Activated effector memory CD4-positive, alpha-beta T cell treated with Interleukin-2 at 50 U/mL for 16 hours (primary cell): ENCODE measurements around the gene PRRG2.
"Not testable (repeated sequence)": the region's sequence is repeated elsewhere in the genome, so short reads cannot be mapped to it uniquely, and the experiment has no call there.

Experiments used
- DNase-seq: peaks from one replicate; pipeline ENCODE4 v3.0.0-alpha.2; 2020

PRRG2 gene

GRCh38 chr19:49614096-49614833 is 33.1 kb downstream of the PRRG2 start:
- DNase-seq = no peak

GRCh38 chr19:49615861-49616260 is 34.7 kb downstream of the PRRG2 start:
- no peak for DNase-seq

- DNase-seq = no peak
Measured at GRCh38 chr19:49616532-49616931, 35.4 kb downstream of the PRRG2 start.

- DNase-seq = no peak
Measured at GRCh38 chr19:49616945-49617344, 35.8 kb downstream of the PRRG2 start.

- not testable (repeated sequence) for DNase-seq
Measured at GRCh38 chr19:49617860-49618259, 36.7 kb downstream of the PRRG2 start.

- DNase-seq = no peak
Measured at GRCh38 chr19:49624967-49625910, 44.1 kb downstream of the PRRG2 start.

- DNase-seq = no peak
Measured at GRCh38 chr19:49626226-49626625, 45.1 kb downstream of the PRRG2 start.

- no peak for DNase-seq
Measured at GRCh38 chr19:49629659-49630058, 48.5 kb downstream of the PRRG2 start.

GRCh38 chr19:49631014-49631588 is 50.0 kb downstream of the PRRG2 start:
- no peak for DNase-seq

- DNase-seq = no peak
Measured at GRCh38 chr19:49631610-49632192, 50.6 kb downstream of the PRRG2 start.

- DNase-seq = no peak
Measured at GRCh38 chr19:49632576-49632975, 51.5 kb downstream of the PRRG2 start.

GRCh38 chr19:49633273-49633672 is 52.2 kb downstream of the PRRG2 start:
- DNase-seq = not testable (repeated sequence)

- DNase-seq = no peak
Measured at GRCh38 chr19:49635530-49636232, 54.6 kb downstream of the PRRG2 start.

- DNase-seq = no peak
Measured at GRCh38 chr19:49636233-49636932, 55.3 kb downstream of the PRRG2 start.

- no peak for DNase-seq
Measured at GRCh38 chr19:49637821-49638738, 57.0 kb downstream of the PRRG2 start.

GRCh38 chr19:49639401-49640112 is 58.4 kb downstream of the PRRG2 start:
- no peak for DNase-seq

- peak; percentile 99 for DNase-seq
Measured at GRCh38 chr19:49640113-49640898, 59.2 kb downstream of the PRRG2 start, which contains the start of gene RRAS. RRAS (minus strand) TSS chr19:49640143; CDS start chr19:49640098, 45 bp downstream.
